Natural killer cell treated with Interleukin-12 subunit alpha and Interleukin-12 subunit beta and Interleukin-15 and Interleukin-18, amount 100 ng/mL, for 72 hours (primary cell): ENCODE measurements around the gene HSP90B1. TPM values are rescaled to one million over a fixed set of nuclear protein-coding genes. Genes with fewer than 3 reads are reported as not detected.

Source experiments
- ATAC-seq, 2 donors: fragments of 150-1000 bp; cut with Tn5 transposase in 1 of 2; sonication (Bioruptor Pico), chemical (Tn5 transposase) in 1 of 2; 2 replicates each; pipeline ENCODE4 v1.10.0; 2021
- DNase-seq: peaks from one replicate; pipeline ENCODE4 v3.0.0; 2022; ENCODE audit warnings: low spot score
- H3K27ac Mint-ChIP-seq, 2 donors: 1 replicate in 1 of 2; 2 replicates in 1 of 2; pipeline ENCODE4 v1.8.0; 2022; ENCODE audit warnings: mixed read lengths in 2 of 2, mild to moderate bottlenecking in 1 of 2, moderate library complexity in 1 of 2
- H3K27me3 Mint-ChIP-seq, 2 donors: 1 replicate in 1 of 2; 2 replicates in 1 of 2; pipeline ENCODE4 v1.8.0; 2022; ENCODE audit warnings: mixed read lengths in 2 of 2
- H3K36me3 Mint-ChIP-seq: one replicate; pipeline ENCODE4 v1.8.0; 2022; ENCODE audit warnings: mixed read lengths
- H3K4me1 Mint-ChIP-seq, 2 donors: 1 replicate in 1 of 2; 2 replicates in 1 of 2; pipeline ENCODE4 v1.8.0; 2022; ENCODE audit warnings: low read depth in 2 of 2, mixed read lengths in 2 of 2, mild to moderate bottlenecking in 1 of 2
- H3K4me3 Mint-ChIP-seq: one replicate; pipeline ENCODE4 v1.8.0; 2022; ENCODE audit warnings: mixed read lengths
- H3K9me3 Mint-ChIP-seq: 2 replicates; pipeline ENCODE4 v1.8.0; 2022; ENCODE audit warnings: mixed read lengths
- total RNA-seq, 2 donors: library from RNA; stranded (reverse); gene quantifications; one replicate each; pipeline ENCODE4 v1.2.3, GENCODE V29; 2022

Gene HSP90B1
- total RNA-seq, 2 donors from 2014 or later = 621 to 706 TPM

GRCh38 chr12:103947871-103948555, 17.8 kb downstream of the HSP90B1 start:
- no peak for DNase-seq
- peak overlapping the region; percentile 17 to 74 for H3K27ac Mint-ChIP-seq
- no peaks in the 10 kb centered on the region for H3K27me3 Mint-ChIP-seq
- no peaks in the 10 kb centered on the region for H3K9me3 Mint-ChIP-seq
- H3K36me3 Mint-ChIP-seq = peaks cover 61% of the 10 kb centered on the region
- H3K4me3 Mint-ChIP-seq = peak overlapping the region; percentile 42
- peak; percentile 40 to 77 for ATAC-seq
- peaks cover 18 to 34% of the 10 kb centered on the region in 2 donors for H3K4me1 Mint-ChIP-seq

GRCh38 chr12:103948746-103949406, 18.7 kb downstream of the HSP90B1 start:
- no peaks in the 10 kb centered on the region for H3K9me3 Mint-ChIP-seq
- no peaks in the 10 kb centered on the region for H3K27me3 Mint-ChIP-seq
- peaks cover 18 to 42% of the 10 kb centered on the region in 2 donors for H3K4me1 Mint-ChIP-seq
- ATAC-seq = no peak
- H3K36me3 Mint-ChIP-seq = peaks cover 59% of the 10 kb centered on the region
- no peak for DNase-seq
- H3K4me3 Mint-ChIP-seq = no peak overlapping the region
- peak overlapping the region; percentile 17 to 74 for H3K27ac Mint-ChIP-seq

- Mint-ChIP-seq H3K4me3 (peak overlapping the region; percentile 64), H3K27me3 (no peaks in the 10 kb centered on the region), H3K36me3 (peaks cover 47% of the 10 kb centered on the region), H3K9me3 (no peaks in the 10 kb centered on the region), H3K27ac (peak overlapping the region; percentile 33 to 51), H3K4me1 (peaks cover 34 to 57% of the 10 kb centered on the region in 2 donors)
- DNase-seq (no peak), ATAC-seq (peak in 1 of 2 donors; percentile 65)
Measured at GRCh38 chr12:103952497-103952896, 22.3 kb downstream of the HSP90B1 start.

GRCh38 chr12:103955811-103956508, 25.8 kb downstream of the HSP90B1 start:
- Mint-ChIP-seq H3K4me3 (peak overlapping the region; percentile 98), H3K36me3 (peaks cover 28% of the 10 kb centered on the region), H3K4me1 (peaks cover 30 to 51% of the 10 kb centered on the region in 2 donors), H3K27me3 (no peaks in the 10 kb centered on the region), H3K27ac (peak overlapping the region; percentile 92 to 99), H3K9me3 (no peaks in the 10 kb centered on the region)
- DNase-seq (no peak), ATAC-seq (no peak)

- DNase-seq (no peak), ATAC-seq (peak; percentile 28 to 73)
- Mint-ChIP-seq H3K4me3 (peak overlapping the region; percentile 98), H3K27me3 (no peaks in the 10 kb centered on the region), H3K27ac (peak overlapping the region; percentile 92 to 99), H3K36me3 (peaks cover 28% of the 10 kb centered on the region), H3K4me1 (peaks cover 30 to 51% of the 10 kb centered on the region in 2 donors), H3K9me3 (no peaks in the 10 kb centered on the region)
Measured at GRCh38 chr12:103956509-103957027, 26.4 kb downstream of the HSP90B1 start.

- Mint-ChIP-seq H3K36me3 (peaks cover 23% of the 10 kb centered on the region), H3K4me1 (peaks cover 25 to 38% of the 10 kb centered on the region in 2 donors), H3K4me3 (peak overlapping the region; percentile 98), H3K9me3 (no peaks in the 10 kb centered on the region), H3K27me3 (no peaks in the 10 kb centered on the region), H3K27ac (peak overlapping the region; percentile 92 to 99)
- DNase-seq = no peak
- ATAC-seq = no peak
Measured at GRCh38 chr12:103957865-103958388, 27.7 kb downstream of the HSP90B1 start.

- ATAC-seq (no peak), DNase-seq (no peak)
- peak overlapping the region; percentile 11 to 60 for H3K27ac Mint-ChIP-seq
- H3K4me1 Mint-ChIP-seq = peaks cover 24 to 31% of the 10 kb centered on the region in 2 donors
- H3K4me3 Mint-ChIP-seq = peak overlapping the region; percentile 45
- no peaks in the 10 kb centered on the region for H3K9me3 Mint-ChIP-seq
- peaks cover 17% of the 10 kb centered on the region for H3K36me3 Mint-ChIP-seq
- H3K27me3 Mint-ChIP-seq = no peaks in the 10 kb centered on the region
Measured at GRCh38 chr12:103958621-103959020, 28.4 kb downstream of the HSP90B1 start.

- H3K36me3 Mint-ChIP-seq = peaks cover 7% of the 10 kb centered on the region
- ATAC-seq (no peak), DNase-seq (no peak)
- no peak overlapping the region for H3K4me3 Mint-ChIP-seq
- H3K4me1 Mint-ChIP-seq = peaks cover 23 to 35% of the 10 kb centered on the region in 2 donors
- H3K27ac Mint-ChIP-seq = no peak overlapping the region
- no peaks in the 10 kb centered on the region for H3K27me3 Mint-ChIP-seq
- H3K9me3 Mint-ChIP-seq = no peaks in the 10 kb centered on the region
Measured at GRCh38 chr12:103960616-103961227, 30.5 kb downstream of the HSP90B1 start.

- H3K4me3 Mint-ChIP-seq = no peak overlapping the region
- no peaks in the 10 kb centered on the region for H3K27me3 Mint-ChIP-seq
- DNase-seq (no peak), ATAC-seq (no peak)
- H3K27ac Mint-ChIP-seq = no peak overlapping the region
- H3K9me3 Mint-ChIP-seq = no peaks in the 10 kb centered on the region
- H3K36me3 Mint-ChIP-seq = no peaks in the 10 kb centered on the region
- peaks cover 16 to 32% of the 10 kb centered on the region in 2 donors for H3K4me1 Mint-ChIP-seq
Measured at GRCh38 chr12:103962493-103962892, 32.3 kb downstream of the HSP90B1 start.

GRCh38 chr12:103964805-103965204, 34.6 kb downstream of the HSP90B1 start:
- no peaks in the 10 kb centered on the region for H3K27me3 Mint-ChIP-seq
- peaks cover 33 to 35% of the 10 kb centered on the region in 2 donors for H3K4me1 Mint-ChIP-seq
- no peak for ATAC-seq
- H3K4me3 Mint-ChIP-seq = peak overlapping the region; percentile 87
- DNase-seq = no peak
- H3K36me3 Mint-ChIP-seq = peaks cover 7% of the 10 kb centered on the region
- no peaks in the 10 kb centered on the region for H3K9me3 Mint-ChIP-seq
- H3K27ac Mint-ChIP-seq = peak overlapping the region; percentile 96 to 98

- H3K36me3 Mint-ChIP-seq = peaks cover 7% of the 10 kb centered on the region
Measured at GRCh38 chr12:103965255-103965589, 35.0 kb downstream of the HSP90B1 start.

GRCh38 chr12:103965590-103966504, 35.6 kb downstream of the HSP90B1 start, which contains the start of gene TDG:
TDG (plus strand) TSS chr12:103965872; CDS start chr12:103966038, 166 bp downstream.
- Mint-ChIP-seq H3K27me3 (no peaks in the 10 kb centered on the region), H3K27ac (peak within 1 kb of the TSS; percentile 96 to 98), H3K4me1 (peaks cover 33 to 35% of the 10 kb centered on the region in 2 donors), H3K4me3 (peak within 1 kb of the TSS; percentile 87), H3K36me3 (peaks cover 7% of the 10 kb centered on the region), H3K9me3 (no peaks in the 10 kb centered on the region)
- ATAC-seq (peak; percentile 99), DNase-seq (peak; percentile 99)

More at GRCh38 chr12:103965255-103965589, 35.0 kb downstream of the HSP90B1 start:
- ATAC-seq (no peak), DNase-seq (no peak)
- Mint-ChIP-seq H3K4me3 (peak overlapping the region; percentile 87), H3K27me3 (no peaks in the 10 kb centered on the region), H3K4me1 (peaks cover 33 to 35% of the 10 kb centered on the region in 2 donors), H3K27ac (peak overlapping the region; percentile 96 to 98), H3K9me3 (no peaks in the 10 kb centered on the region)
